NB4 (cell line): Measurements from ENCODE around the gene MPP3.
A peak's percentile ranks its signal among the peaks of the same experiment; 100 is the strongest.
"Not testable (repeated sequence)": the region's sequence is repeated elsewhere in the genome, so short reads cannot be mapped to it uniquely, and the experiment has no call there.

Experiments used
- DNase-seq: peaks from one replicate; pipeline ENCODE4 v3.0.0; 2010; ENCODE audit warnings: low read depth
- H3K4me3 ChIP-seq: one replicate; pipeline ENCODE4 v1.5.1; 2011; ENCODE audit warnings: mild to moderate bottlenecking, low read depth, low read length, moderate library complexity
- MYC ChIP-seq: IDR thresholded peaks from 2 replicates; pipeline ENCODE4 v1.6.1; 2011; ENCODE audit warnings: low read depth, low read length
- POLR2A ChIP-seq: IDR thresholded peaks from 2 replicates; pipeline ENCODE4 v1.6.1; 2011; ENCODE audit warnings: mild to moderate bottlenecking; ENCODE audit not compliant: insufficient read length; ENCODE audit errors: extremely low read depth
- TF ChIP-seq, protein P1 (sequence below): IDR thresholded peaks from 2 replicates; pipeline ENCODE4 v1.6.1; 2011; ENCODE audit warnings: low read depth, low read length
- TF ChIP-seq, protein P2 (sequence below): IDR thresholded peaks from one replicate; pipeline ENCODE4 v1.5.1; 2012; ENCODE audit warnings: low read depth, low read length

MPP3 gene

DNA sequence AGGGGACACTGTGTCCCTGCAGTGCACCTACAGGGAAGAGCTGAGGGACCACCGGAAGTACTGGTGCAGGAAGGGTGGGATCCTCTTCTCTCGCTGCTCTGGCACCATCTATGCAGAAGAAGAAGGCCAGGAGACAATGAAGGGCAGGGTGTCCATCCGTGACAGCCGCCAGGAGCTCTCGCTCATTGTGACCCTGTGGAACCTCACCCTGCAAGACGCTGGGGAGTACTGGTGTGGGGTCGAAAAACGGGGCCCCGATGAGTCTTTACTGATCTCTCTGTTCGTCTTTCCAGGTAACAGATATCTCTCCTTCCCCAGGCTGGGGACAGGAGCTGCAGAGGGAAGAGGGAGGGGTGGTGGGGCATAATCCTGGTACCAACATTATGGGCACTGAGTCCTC is 15.7 kb upstream of the MPP3 start:
- no peak for DNase-seq
- TF ChIP-seq, protein P1, sequence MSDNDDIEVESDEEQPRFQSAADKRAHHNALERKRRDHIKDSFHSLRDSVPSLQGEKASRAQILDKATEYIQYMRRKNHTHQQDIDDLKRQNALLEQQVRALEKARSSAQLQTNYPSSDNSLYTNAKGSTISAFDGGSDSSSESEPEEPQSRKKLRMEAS: no peak
- TF ChIP-seq, protein P2, sequence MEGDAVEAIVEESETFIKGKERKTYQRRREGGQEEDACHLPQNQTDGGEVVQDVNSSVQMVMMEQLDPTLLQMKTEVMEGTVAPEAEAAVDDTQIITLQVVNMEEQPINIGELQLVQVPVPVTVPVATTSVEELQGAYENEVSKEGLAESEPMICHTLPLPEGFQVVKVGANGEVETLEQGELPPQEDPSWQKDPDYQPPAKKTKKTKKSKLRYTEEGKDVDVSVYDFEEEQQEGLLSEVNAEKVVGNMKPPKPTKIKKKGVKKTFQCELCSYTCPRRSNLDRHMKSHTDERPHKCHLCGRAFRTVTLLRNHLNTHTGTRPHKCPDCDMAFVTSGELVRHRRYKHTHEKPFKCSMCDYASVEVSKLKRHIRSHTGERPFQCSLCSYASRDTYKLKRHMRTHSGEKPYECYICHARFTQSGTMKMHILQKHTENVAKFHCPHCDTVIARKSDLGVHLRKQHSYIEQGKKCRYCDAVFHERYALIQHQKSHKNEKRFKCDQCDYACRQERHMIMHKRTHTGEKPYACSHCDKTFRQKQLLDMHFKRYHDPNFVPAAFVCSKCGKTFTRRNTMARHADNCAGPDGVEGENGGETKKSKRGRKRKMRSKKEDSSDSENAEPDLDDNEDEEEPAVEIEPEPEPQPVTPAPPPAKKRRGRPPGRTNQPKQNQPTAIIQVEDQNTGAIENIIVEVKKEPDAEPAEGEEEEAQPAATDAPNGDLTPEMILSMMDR: no peak
- H3K4me3 ChIP-seq: no peak overlapping the region

DNA sequence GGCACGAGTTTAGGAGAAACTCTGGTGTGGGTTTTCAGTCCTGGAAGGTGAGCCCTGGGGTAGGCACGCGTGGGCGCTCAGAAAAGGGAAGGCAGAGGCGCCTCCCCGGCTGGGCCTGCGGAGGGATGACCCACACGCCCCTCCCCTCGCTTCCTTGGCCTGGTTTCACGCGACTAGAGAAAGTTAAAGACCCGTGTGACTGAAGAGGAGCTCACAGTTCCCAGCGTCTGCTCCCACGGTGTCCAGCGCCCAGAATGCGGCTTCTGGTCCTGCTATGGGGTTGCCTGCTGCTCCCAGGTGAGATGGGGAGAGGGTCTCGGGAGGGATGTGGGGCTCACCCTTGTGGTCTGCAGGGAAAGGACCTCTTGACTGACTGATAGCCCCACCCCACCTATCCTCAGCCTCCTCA is 14.0 kb upstream of the MPP3 start, which contains the start of gene CD300LG:
CD300LG (plus strand) TSS at position 214 of the 409 bp plus-strand sequence; CDS start at position 255, 41 bp downstream.
- H3K4me3 ChIP-seq: no peak within 1 kb of the TSS
- TF ChIP-seq POLR2A (no peak), MYC (no peak)
- DNase-seq: peak; percentile 24

DNA sequence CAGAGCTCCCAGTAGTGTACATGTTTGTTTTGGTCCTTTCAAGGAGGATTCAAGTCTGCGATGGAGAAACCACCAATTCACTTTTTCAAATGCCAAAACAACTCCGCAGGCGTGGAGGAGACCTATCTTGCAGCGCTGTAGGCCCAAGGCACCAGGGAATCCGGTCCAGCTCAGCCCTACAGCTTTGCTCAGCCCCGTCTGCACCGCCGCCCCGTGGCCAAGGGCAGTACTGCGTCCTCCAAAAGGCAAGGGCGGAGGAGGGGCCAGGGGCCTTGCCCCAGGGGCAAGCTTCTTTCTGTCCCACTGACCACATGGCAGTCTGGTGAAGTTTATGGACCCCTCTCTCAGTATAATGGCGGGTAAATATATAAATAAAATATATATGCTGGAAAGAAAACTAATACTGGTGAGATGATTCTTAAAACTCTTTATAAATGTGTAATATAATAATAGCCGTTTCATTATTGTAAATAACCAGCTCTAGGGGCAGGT is 13.3 kb upstream of the MPP3 start:
- TF ChIP-seq, protein P1: peak; percentile 60
- TF ChIP-seq MYC: no peak
- TF ChIP-seq, protein P2: peak; percentile 86
- H3K4me3 ChIP-seq: no peak overlapping the region
- peak; percentile 61 for DNase-seq

DNA sequence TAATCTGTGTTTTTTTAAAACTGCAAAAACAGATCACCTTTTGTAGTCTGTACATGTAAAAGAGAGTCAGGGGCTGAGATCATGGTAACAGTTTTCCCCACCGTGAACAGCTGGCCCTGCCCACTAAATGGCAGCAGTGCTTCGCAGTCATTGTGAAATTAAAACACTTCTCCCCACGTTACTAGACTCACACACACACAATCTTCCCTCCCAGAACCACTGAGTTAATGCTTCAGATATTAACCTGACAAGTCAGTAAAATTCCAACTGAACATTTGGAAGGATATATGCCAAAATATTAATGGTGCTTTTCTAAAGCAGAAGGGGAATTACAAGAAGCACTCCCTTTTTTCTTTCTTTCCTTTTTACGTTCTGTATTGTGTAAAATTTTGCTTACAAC is 12.8 kb upstream of the MPP3 start:
- TF ChIP-seq POLR2A (no peak), MYC (no peak)
- TF ChIP-seq, protein P1: no peak
- TF ChIP-seq, protein P2: no peak
- DNase-seq: no peak

DNA sequence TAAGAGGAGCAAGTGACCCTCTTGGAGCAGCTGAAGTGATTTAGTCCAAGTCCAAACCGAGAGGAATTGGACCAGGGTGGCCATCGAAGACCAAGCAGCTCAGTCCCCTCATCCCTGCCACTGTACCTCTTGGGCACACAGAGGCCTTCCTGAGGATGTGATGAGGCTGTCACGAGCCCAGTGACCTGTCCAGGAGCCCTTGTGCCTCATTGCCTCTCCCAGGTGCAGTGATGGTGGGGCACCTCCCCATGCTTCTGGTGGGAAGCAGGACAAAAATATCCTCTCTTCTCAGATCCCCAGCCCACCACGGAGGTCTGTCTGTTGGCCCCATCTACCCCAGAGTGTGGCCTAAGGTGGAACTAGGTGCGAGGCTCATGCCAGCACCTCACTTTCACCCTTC is 11.3 kb upstream of the MPP3 start:
- H3K4me3 ChIP-seq: no peak overlapping the region
- no peak for DNase-seq
- no peak for TF ChIP-seq POLR2A
- TF ChIP-seq, protein P1: no peak
- TF ChIP-seq MYC: no peak
- TF ChIP-seq, protein P2: no peak

More for the DNA sequence above, 12.8 kb upstream of the MPP3 start:
- H3K4me3 ChIP-seq: no peak overlapping the region

DNA sequence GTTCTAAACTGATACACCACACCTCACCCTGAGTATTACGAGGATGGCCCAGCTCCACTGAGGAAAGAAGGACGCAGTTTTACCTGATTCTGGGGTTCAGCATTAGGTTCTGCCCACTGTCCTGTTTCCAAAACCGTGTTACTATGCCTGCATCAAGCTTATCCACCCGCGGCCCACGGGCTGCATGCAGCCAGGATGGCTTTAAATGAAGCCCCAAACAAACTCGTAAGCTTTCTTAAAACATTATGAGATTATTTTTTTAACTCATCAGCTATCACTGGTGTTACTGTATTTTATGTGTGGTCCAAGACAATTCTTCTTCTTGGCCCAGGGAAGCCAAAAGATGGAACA is 10.0 kb upstream of the MPP3 start:
- no peak overlapping the region for H3K4me3 ChIP-seq
- TF ChIP-seq, protein P2: no peak
- TF ChIP-seq POLR2A (no peak), MYC (no peak)
- TF ChIP-seq, protein P1: no peak
- no peak for DNase-seq

DNA sequence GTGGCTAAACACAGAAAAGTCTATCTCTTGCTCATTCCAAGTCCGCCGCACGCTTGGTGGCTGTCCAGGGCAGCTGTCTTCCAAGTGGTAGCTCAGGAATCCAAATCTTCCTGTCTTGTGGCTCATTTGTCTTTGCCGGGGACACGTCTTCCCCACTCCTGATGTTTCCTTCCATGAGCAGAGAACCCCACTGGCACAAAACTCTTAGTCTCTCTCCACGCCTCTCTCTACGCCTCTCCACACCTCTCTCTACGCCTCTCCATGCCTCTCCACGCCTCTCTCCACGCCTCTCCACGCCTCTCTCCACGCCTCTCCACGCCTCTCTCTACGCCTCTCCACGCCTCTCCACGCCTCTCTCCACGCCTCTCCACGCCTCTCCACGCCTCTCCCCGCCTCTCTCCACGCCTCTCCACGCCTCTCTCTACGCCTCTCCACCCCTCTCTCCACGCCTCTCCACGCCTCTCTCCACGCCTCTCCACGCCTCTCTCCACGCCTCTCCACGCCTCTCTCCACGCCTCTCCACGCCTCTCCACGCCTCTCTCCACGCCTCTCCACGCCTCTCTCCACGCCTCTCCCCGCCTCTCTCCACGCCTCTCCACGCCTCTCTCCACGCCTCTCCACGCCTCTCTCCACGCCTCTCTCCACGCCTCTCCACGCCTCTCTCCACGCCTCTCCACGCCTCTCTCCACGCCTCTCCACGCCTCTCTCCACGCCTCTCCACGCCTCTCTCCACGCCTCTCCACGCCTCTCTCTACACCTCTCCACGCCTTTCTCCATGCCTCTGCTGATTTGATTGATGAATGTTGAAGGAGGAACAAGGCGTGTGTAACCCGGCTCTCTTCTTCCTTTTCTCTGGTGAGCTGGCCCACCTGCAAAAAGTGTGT is 9.4 kb upstream of the MPP3 start:
- not testable (repeated sequence) for H3K4me3 ChIP-seq, DNase-seq
